Transverse colon (tissue), 4 donors: ENCODE data around the gene CADM1. TPM values are rescaled to one million over a fixed set of nuclear protein-coding genes. Genes with fewer than 3 reads are reported as not detected.

ENCODE experiments used
- DNase-seq: peaks from one replicate; pipeline ENCODE4 v3.0.0-alpha.2; 2019
- H3K27ac ChIP-seq, 4 donors: fragments of 200-600 bp; sonication (generic); 2 replicates each; pipeline ENCODE4 v1.5.1; 2016 to 2018; ENCODE audit warnings: inconsistent platforms in 4 of 4
- H3K27me3 ChIP-seq: fragments of 200-600 bp; sonication (generic); 2 replicates; pipeline ENCODE4 v1.5.1; 2017; ENCODE audit warnings: inconsistent platforms
- H3K36me3 ChIP-seq, 4 donors: fragments of 200-600 bp; sonication (generic); 2 replicates each; pipeline ENCODE4 v1.5.1; 2017 to 2019; ENCODE audit warnings: inconsistent platforms in 4 of 4
- H3K4me1 ChIP-seq, 4 donors: fragments of 200-600 bp; sonication (generic); 2 replicates each; pipeline ENCODE4 v1.5.1; 2017 to 2020; ENCODE audit warnings: inconsistent platforms in 4 of 4
- H3K4me3 ChIP-seq, 4 donors: fragments of 200-600 bp; sonication (generic); 1 replicate in 1 of 4; 2 replicates in 3 of 4; pipeline versions ENCODE4 v1.5.1 to v1.6.1; 2017 to 2019; ENCODE audit warnings: inconsistent platforms in 4 of 4
- H3K9me3 ChIP-seq, 2 donors: fragments of 200-600 bp; sonication (generic); 2 replicates each; pipeline ENCODE4 v1.5.1; 2017 to 2019; ENCODE audit warnings: inconsistent platforms in 2 of 2
- EP300 ChIP-seq: sonication (generic); formaldehyde crosslinking; IDR thresholded peaks from one replicate; pipeline ENCODE4 v1.6.1; 2017; ENCODE audit warnings: antibody characterized with exemption, low read depth
- POLR2A ChIP-seq: fragments of 450-650 bp; IDR thresholded peaks from one replicate; pipeline ENCODE4 v1.6.1; 2016; ENCODE audit warnings: antibody characterized with exemption, mild to moderate bottlenecking, moderate library complexity
- POLR2AphosphoS5 ChIP-seq, 3 donors: sonication (generic); formaldehyde crosslinking; IDR thresholded peaks; one replicate each; pipeline ENCODE4 v1.6.1; 2016; ENCODE audit warnings: antibody characterized with exemption in 3 of 3
- WGBS, 2 donors: methylation state at CpG; one replicate each; pipeline ENCODE4 v1.1.5; 2018; ENCODE audit warnings: low coverage in 1 of 2; 5-methylcytosine and 5-hydroxymethylcytosine counted together
- in situ Hi-C, 4 donors: fragments of 200-750 bp; cut with MboI; loops; one replicate each; pipeline versions ENCODE4 v1.15.0 to v1.15.1; 2017; ENCODE audit warnings: low sequenced_read_pairs in 3 of 4, low pct_ligation_motif_present in 1 of 4, low pct_unique_long_range_greater_than_20kb in 1 of 4
- intact Hi-C: fragments of 100-400 bp; cut with DNase I; formaldehyde crosslinking; loops from one replicate; pipeline ENCODE4 v1.15.1; 2023; ENCODE audit warnings: low total_unique reads
- total RNA-seq, 4 donors: library from RNA; depleted of rRNA; stranded (reverse); fragments of >200 nt; gene quantifications; one replicate each; pipeline ENCODE4 v1.1.0, GENCODE V29; 2016
- TF ChIP-seq, protein P1 (sequence below), 5 experiments: fragments of 200-600 bp in 3 of 5; fragments of 450-650 bp in 2 of 5; sonication (generic) in 3 of 5; IDR thresholded peaks; 1 replicate in 2 of 5; 2 replicates in 3 of 5; pipeline ENCODE4 v1.5.1; 2016 to 2017; ENCODE audit warnings: antibody characterized with exemption in 5 of 5, inconsistent platforms in 3 of 5, mild to moderate bottlenecking in 2 of 5, moderate library complexity in 1 of 5

The CADM1 gene
- total RNA-seq, 4 donors from 2014 or later = 2.8 to 6.4 (median 3.7) TPM

DNA sequence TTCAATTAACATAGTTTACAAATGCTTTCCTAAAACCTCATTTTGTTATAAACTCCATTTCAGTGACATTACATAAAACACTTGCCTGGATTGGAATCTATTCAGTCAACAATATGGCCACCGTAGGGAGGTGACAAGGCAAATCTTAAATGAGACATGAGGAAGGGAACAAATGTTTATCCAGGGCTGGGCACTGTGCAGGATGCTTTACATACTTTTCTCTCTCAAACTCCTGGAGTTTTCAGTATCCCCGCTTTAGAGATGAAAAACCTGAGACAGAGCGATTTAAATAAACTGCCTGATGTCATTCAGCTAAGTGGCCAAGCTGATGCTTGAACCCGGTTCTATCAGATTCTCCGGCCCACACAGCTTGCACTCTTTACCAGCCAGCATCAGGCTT lies 259.9 kb downstream of the CADM1 start:
- 67 to 70% methylated on average over 5 of the region's 5 CpGs for WGBS, 2 donors
- Histone ChIP-seq H3K36me3 (no peaks in the 10 kb centered on the region), H3K27me3 (no peaks in the 10 kb centered on the region), H3K27ac (no peak overlapping the region), H3K9me3 (no peaks in the 10 kb centered on the region), H3K4me1 (no peaks in the 10 kb centered on the region), H3K4me3 (no peak overlapping the region)
- intact Hi-C loops (no loop called here), in situ Hi-C loops (no loop called here)
- no peak for DNase-seq
- TF ChIP-seq POLR2AphosphoS5 (IDR thresholded peaks at IDR 0.05) (no peak), POLR2A (no peak), EP300 (no peak)
- TF ChIP-seq, protein P1, sequence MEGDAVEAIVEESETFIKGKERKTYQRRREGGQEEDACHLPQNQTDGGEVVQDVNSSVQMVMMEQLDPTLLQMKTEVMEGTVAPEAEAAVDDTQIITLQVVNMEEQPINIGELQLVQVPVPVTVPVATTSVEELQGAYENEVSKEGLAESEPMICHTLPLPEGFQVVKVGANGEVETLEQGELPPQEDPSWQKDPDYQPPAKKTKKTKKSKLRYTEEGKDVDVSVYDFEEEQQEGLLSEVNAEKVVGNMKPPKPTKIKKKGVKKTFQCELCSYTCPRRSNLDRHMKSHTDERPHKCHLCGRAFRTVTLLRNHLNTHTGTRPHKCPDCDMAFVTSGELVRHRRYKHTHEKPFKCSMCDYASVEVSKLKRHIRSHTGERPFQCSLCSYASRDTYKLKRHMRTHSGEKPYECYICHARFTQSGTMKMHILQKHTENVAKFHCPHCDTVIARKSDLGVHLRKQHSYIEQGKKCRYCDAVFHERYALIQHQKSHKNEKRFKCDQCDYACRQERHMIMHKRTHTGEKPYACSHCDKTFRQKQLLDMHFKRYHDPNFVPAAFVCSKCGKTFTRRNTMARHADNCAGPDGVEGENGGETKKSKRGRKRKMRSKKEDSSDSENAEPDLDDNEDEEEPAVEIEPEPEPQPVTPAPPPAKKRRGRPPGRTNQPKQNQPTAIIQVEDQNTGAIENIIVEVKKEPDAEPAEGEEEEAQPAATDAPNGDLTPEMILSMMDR (IDR thresholded peaks at IDR 0.05) = no peak

DNA sequence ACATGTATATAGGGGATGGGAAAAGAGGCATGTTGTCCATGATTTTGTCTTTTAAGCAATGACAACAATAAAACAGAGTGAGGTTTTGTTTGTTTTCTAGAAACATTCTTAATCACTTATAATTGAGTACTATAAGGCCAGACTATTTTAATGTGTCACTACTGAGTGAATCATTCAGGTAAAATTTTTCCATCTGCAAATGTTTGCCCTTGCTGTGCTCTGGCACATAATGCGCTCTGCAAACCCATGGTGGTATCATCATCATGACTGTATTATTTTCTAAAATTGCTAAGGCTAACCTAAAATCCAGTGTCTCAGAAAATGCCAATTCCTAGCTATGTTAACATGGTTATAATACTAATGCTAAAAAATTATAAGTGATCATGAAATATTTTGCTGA lies 261.2 kb downstream of the CADM1 start:
- Histone ChIP-seq H3K36me3 (no peaks in the 10 kb centered on the region), H3K4me1 (no peaks in the 10 kb centered on the region), H3K27ac (no peak overlapping the region), H3K27me3 (no peaks in the 10 kb centered on the region), H3K4me3 (no peak overlapping the region), H3K9me3 (no peaks in the 10 kb centered on the region)
- intact Hi-C loops = no loop called here
- in situ Hi-C loops = no loop called here
- WGBS, 2 donors = 97% methylated on average over 1 of the region's 1 CpG; no CpG with 5 or more reads in 1 of the 2 donors
- TF ChIP-seq, protein P1 (IDR thresholded peaks at IDR 0.05) = no peak
- TF ChIP-seq POLR2A (no peak), EP300 (no peak), POLR2AphosphoS5 (IDR thresholded peaks at IDR 0.05) (no peak)
- no peak for DNase-seq

DNA sequence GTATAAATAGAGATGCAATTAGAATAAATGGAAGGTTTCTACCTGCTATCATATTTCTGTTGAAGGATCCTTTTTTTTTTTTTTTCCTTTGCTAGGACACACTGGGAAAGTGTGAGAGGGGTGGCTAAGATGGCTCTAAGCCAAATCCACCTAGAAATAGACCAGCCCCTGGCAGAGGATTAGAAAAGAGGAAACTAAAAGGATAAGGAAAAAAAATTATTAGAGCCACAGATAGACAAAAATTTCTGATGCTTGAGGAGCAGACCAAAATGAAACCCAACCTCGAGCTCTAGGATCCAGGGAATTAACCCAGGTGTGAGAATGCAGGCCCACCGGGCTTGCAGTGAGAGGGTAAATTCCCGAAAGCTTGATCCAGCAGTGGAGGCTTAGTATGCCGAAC lies 262.3 kb downstream of the CADM1 start:
- WGBS, 2 donors = 87 to 89% methylated on average over 4 of the region's 4 CpGs
- TF ChIP-seq, protein P1 (IDR thresholded peaks at IDR 0.05) = no peak
- TF ChIP-seq POLR2AphosphoS5 (IDR thresholded peaks at IDR 0.05) (no peak), EP300 (no peak), POLR2A (no peak)
- Histone ChIP-seq H3K36me3 (no peaks in the 10 kb centered on the region), H3K4me1 (no peaks in the 10 kb centered on the region), H3K9me3 (no peaks in the 10 kb centered on the region), H3K4me3 (no peak overlapping the region), H3K27me3 (no peaks in the 10 kb centered on the region), H3K27ac (no peak overlapping the region)
- in situ Hi-C loops (no loop called here), intact Hi-C loops (no loop called here)
- DNase-seq = no peak

DNA sequence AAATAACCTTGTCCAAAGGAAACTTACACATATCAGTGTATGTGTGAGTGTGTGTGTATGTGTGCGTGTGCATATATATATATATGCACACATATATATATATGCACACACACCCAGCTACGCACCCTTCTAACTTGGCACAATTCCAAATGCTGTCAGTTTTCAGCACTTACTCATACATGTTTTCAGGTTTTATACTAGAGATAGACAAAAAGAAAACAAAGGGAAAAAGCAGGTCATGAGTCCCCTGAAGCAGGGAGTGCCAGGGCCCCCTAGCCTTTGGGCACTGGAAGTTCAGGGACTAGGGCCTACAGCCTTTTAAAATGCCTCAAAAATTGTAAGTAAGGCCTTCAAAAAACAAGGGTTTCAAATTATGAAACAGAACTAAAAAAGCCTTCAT lies 265.4 kb downstream of the CADM1 start:
- Histone ChIP-seq H3K4me1 (no peaks in the 10 kb centered on the region), H3K36me3 (no peaks in the 10 kb centered on the region), H3K9me3 (no peaks in the 10 kb centered on the region), H3K4me3 (no peak overlapping the region), H3K27me3 (no peaks in the 10 kb centered on the region), H3K27ac (no peak overlapping the region)
- TF ChIP-seq POLR2A (no peak), POLR2AphosphoS5 (IDR thresholded peaks at IDR 0.05) (no peak), EP300 (no peak)
- TF ChIP-seq, protein P1 (IDR thresholded peaks at IDR 0.05) = no peak
- in situ Hi-C loops (no loop called here), intact Hi-C loops (no loop called here)
- no peak for DNase-seq
- WGBS, 2 donors = 85 to 89% methylated on average over 2 of the region's 2 CpGs
